Astrocyte (in vitro differentiated cells and primary cell): ENCODE data around the gene TMEM221. TPM values are rescaled to one million over a fixed set of nuclear protein-coding genes. Genes with fewer than 3 reads are reported as not detected.

Experiments used
- DNase-seq: peaks from one replicate; pipeline ENCODE4 v3.0.0-alpha.2; 2010; ENCODE audit warnings: low read depth
- FAIRE-seq: peaks from 2 replicates; lab custom pipeline; 2011; peaks lifted over from hg19 to GRCh38; lab: Jason Lieb, UNC
- H2AFZ ChIP-seq: 2 replicates; pipeline ENCODE4 v1.6.0; 2012; ENCODE audit warnings: low read depth, low read length, inconsistent platforms
- H3K27ac ChIP-seq: 2 replicates; pipeline ENCODE4 v1.5.1; 2011; ENCODE audit warnings: low read depth, low read length, inconsistent platforms
- H3K27me3 ChIP-seq: 2 replicates; pipeline ENCODE4 v1.6.0; 2011; ENCODE audit warnings: low read length, inconsistent platforms; ENCODE audit not compliant: insufficient read depth
- H3K36me3 ChIP-seq: 2 replicates; pipeline ENCODE4 v1.5.1; 2011; ENCODE audit warnings: low read length, inconsistent platforms; ENCODE audit not compliant: insufficient read depth
- H3K4me1 ChIP-seq: 2 replicates; pipeline ENCODE4 v1.5.1; 2011; ENCODE audit warnings: low read length, inconsistent platforms; ENCODE audit not compliant: insufficient read depth
- H3K4me2 ChIP-seq: 2 replicates; pipeline ENCODE4 v1.6.0; 2012; ENCODE audit warnings: low read length, inconsistent platforms
- H3K4me3 ChIP-seq: 2 replicates; pipeline ENCODE4 v1.5.1; 2011; ENCODE audit warnings: low read depth, mild to moderate bottlenecking, low read length, inconsistent platforms; ENCODE audit not compliant: insufficient read depth
- H3K79me2 ChIP-seq: 2 replicates; pipeline ENCODE4 v1.6.0; 2012; ENCODE audit warnings: mild to moderate bottlenecking, low read length, inconsistent platforms; ENCODE audit not compliant: insufficient read depth
- H3K9ac ChIP-seq: 2 replicates; pipeline ENCODE4 v1.6.0; 2012; ENCODE audit warnings: mild to moderate bottlenecking, low read length, inconsistent platforms
- H3K9me3 ChIP-seq: 2 replicates; pipeline ENCODE4 v1.5.1; 2012; ENCODE audit warnings: low read depth, mild to moderate bottlenecking, low read length, inconsistent platforms; ENCODE audit not compliant: insufficient read depth
- H4K20me1 ChIP-seq: 2 replicates; pipeline ENCODE4 v1.6.0; 2012; ENCODE audit warnings: low read length, inconsistent platforms; ENCODE audit not compliant: insufficient read depth
- H3K27ac Mint-ChIP-seq: one replicate; pipeline ENCODE4 v1.8.0; 2021; ENCODE audit warnings: mild to moderate bottlenecking, mixed read lengths; ENCODE audit not compliant: unreplicated experiment
- H3K27me3 Mint-ChIP-seq: one replicate; pipeline ENCODE4 v1.8.0; 2021; ENCODE audit warnings: low read depth, mixed read lengths; ENCODE audit not compliant: unreplicated experiment
- H3K36me3 Mint-ChIP-seq: one replicate; pipeline ENCODE4 v1.8.0; 2021; ENCODE audit warnings: low read depth, mixed read lengths; ENCODE audit not compliant: unreplicated experiment
- H3K4me1 Mint-ChIP-seq: one replicate; pipeline ENCODE4 v1.8.0; 2021; ENCODE audit warnings: low read depth, mixed read lengths; ENCODE audit not compliant: unreplicated experiment
- H3K4me3 Mint-ChIP-seq: one replicate; pipeline ENCODE4 v1.8.0; 2021; ENCODE audit warnings: mild to moderate bottlenecking, moderate library complexity, mixed read lengths; ENCODE audit not compliant: unreplicated experiment
- H3K9me3 Mint-ChIP-seq: one replicate; pipeline ENCODE4 v1.8.0; 2021; ENCODE audit warnings: mild to moderate bottlenecking, mixed read lengths; ENCODE audit not compliant: unreplicated experiment
- CTCF ChIP-seq: IDR thresholded peaks from 2 replicates; pipeline ENCODE4 v1.5.1; 2011; ENCODE audit warnings: low read depth, mild to moderate bottlenecking, inconsistent platforms, low read length, moderate library complexity; ENCODE audit not compliant: insufficient read depth
- EZH2 ChIP-seq: IDR thresholded peaks from 2 replicates; pipeline ENCODE4 v1.6.1; 2012; ENCODE audit warnings: mild to moderate bottlenecking, low read length, inconsistent platforms; ENCODE audit not compliant: insufficient read depth
- total RNA-seq: library from RNA; stranded (reverse); gene quantifications from 2 replicates; pipeline ENCODE4 v1.2.1, GENCODE V29; 2021

TMEM221 gene
- total RNA-seq, 1 donor from 2014 or later, result 0.23 TPM

- H3K79me2 ChIP-seq, result no peaks in the 10 kb centered on the region
- no peaks in the 10 kb centered on the region for H3K36me3 Mint-ChIP-seq
- H3K9ac ChIP-seq, result no peak within 1 kb of the TSS
- TF ChIP-seq EZH2 (no peak), CTCF (no peak)
- no peaks in the 10 kb centered on the region for H3K9me3 Mint-ChIP-seq
- H3K27ac Mint-ChIP-seq, result no peak within 1 kb of the TSS
- H3K27ac ChIP-seq, result no peak within 1 kb of the TSS
- H3K36me3 ChIP-seq, result no peaks in the 10 kb centered on the region
- peaks cover 15% of the 10 kb centered on the region for H3K27me3 ChIP-seq
- H3K4me1 ChIP-seq, result no peaks in the 10 kb centered on the region
- no peaks in the 10 kb centered on the region for H3K9me3 ChIP-seq
- no peak within 1 kb of the TSS for H3K4me3 Mint-ChIP-seq
- H3K4me2 ChIP-seq, result no peak within 1 kb of the TSS
- no peak within 1 kb of the TSS for H2AFZ ChIP-seq
- H4K20me1 ChIP-seq, result no peaks in the 10 kb centered on the region
- H3K4me3 ChIP-seq, result no peak within 1 kb of the TSS
- H3K27me3 Mint-ChIP-seq, result peaks cover 22% of the 10 kb centered on the region
- H3K4me1 Mint-ChIP-seq, result no peaks in the 10 kb centered on the region
- DNase-seq (no peak), FAIRE-seq (no peak)
Measured at GRCh38 chr19:17460372-17461230, 12.1 kb upstream of the TMEM221 start, which contains the start of gene NXNL1. NXNL1 (minus strand) TSS chr19:17460926; CDS start chr19:17460869, 57 bp downstream.

- no peak overlapping the region for H3K27ac Mint-ChIP-seq
- FAIRE-seq (no peak), DNase-seq (no peak)
- Histone ChIP-seq H3K79me2 (no peaks in the 10 kb centered on the region), H3K4me1 (no peaks in the 10 kb centered on the region), H3K4me3 (no peak overlapping the region), H3K27me3 (peaks cover 22% of the 10 kb centered on the region), H2AFZ (no peak overlapping the region), H3K9me3 (no peaks in the 10 kb centered on the region), H3K36me3 (no peaks in the 10 kb centered on the region), H3K9ac (no peak overlapping the region), H4K20me1 (no peaks in the 10 kb centered on the region), H3K4me2 (no peak overlapping the region), H3K27ac (no peak overlapping the region)
- TF ChIP-seq EZH2 (no peak), CTCF (no peak)
- H3K9me3 Mint-ChIP-seq, result no peaks in the 10 kb centered on the region
- H3K4me1 Mint-ChIP-seq, result no peaks in the 10 kb centered on the region
- H3K36me3 Mint-ChIP-seq, result no peaks in the 10 kb centered on the region
- H3K4me3 Mint-ChIP-seq, result no peak overlapping the region
- H3K27me3 Mint-ChIP-seq, result peaks cover 33% of the 10 kb centered on the region
Measured at GRCh38 chr19:17458970-17459369, 10.5 kb upstream of the TMEM221 start.

GRCh38 chr19:17457616-17458015, 9.1 kb upstream of the TMEM221 start:
- Mint-ChIP-seq H3K4me3 (no peak overlapping the region), H3K4me1 (no peaks in the 10 kb centered on the region), H3K27me3 (peaks cover 33% of the 10 kb centered on the region), H3K36me3 (no peaks in the 10 kb centered on the region), H3K9me3 (no peaks in the 10 kb centered on the region), H3K27ac (no peak overlapping the region)
- H3K4me2 ChIP-seq, result no peak overlapping the region
- no peak overlapping the region for H3K4me3 ChIP-seq
- TF ChIP-seq EZH2, result no peak
- peaks cover 2% of the 10 kb centered on the region for H3K9me3 ChIP-seq
- DNase-seq (no peak), FAIRE-seq (peak; percentile 20)
- H4K20me1 ChIP-seq, result no peaks in the 10 kb centered on the region
- H3K9ac ChIP-seq, result no peak overlapping the region
- no peaks in the 10 kb centered on the region for H3K4me1 ChIP-seq
- H2AFZ ChIP-seq, result no peak overlapping the region
- H3K27ac ChIP-seq, result no peak overlapping the region
- H3K27me3 ChIP-seq, result peaks cover 20% of the 10 kb centered on the region
- H3K79me2 ChIP-seq, result no peaks in the 10 kb centered on the region
- H3K36me3 ChIP-seq, result no peaks in the 10 kb centered on the region
